ENCODE measurements around the gene CDHR3. TPM values are rescaled to one million over a fixed set of nuclear protein-coding genes. Genes with fewer than 3 reads are reported as not detected.

Gene CDHR3
- polyA plus RNA-seq, 3 donors, result 0.16 TPM; not detected in 2

GRCh38 chr7:105920766-105921165 is 42.3 kb upstream of the CDHR3 start:
- H3K4me3 ChIP-seq (replicated peaks in 1 of 3; ENCODE audit: low read depth in 2 of 3, low read length in 3 of 3), result no peak overlapping the region
- Mint-ChIP-seq H3K27me3 (ENCODE audit: low read depth in 3 of 3) (peaks cover 1 to 4% (median 3%) of the 10 kb centered on the region in 3 donors), H3K4me3 (no peak overlapping the region), H3K27ac (no peak overlapping the region), H3K4me1 (no peaks in the 10 kb centered on the region), H3K9me3 (peaks cover 8 to 23% (median 10%) of the 10 kb centered on the region in 7 donors), H3K36me3 (no peaks in the 10 kb centered on the region)
- no peaks in the 10 kb centered on the region for H3K4me1 ChIP-seq (ENCODE audit: control insufficient read depth in 1 of 2, insufficient read depth in 2 of 2, low read length in 2 of 2)
- no peaks in the 10 kb centered on the region for H3K27me3 ChIP-seq (ENCODE audit: control insufficient read depth in 2 of 2, insufficient read depth in 2 of 2, low read length in 2 of 2)
- no peaks in the 10 kb centered on the region for H4K20me1 ChIP-seq (ENCODE audit: insufficient read depth, low read length)
- H2AFZ ChIP-seq (ENCODE audit: insufficient read depth, low read depth, low read length, poor library complexity, severe bottlenecking), result no peak overlapping the region
- H3K27ac ChIP-seq (ENCODE audit: low read depth in 1 of 2, low read length in 2 of 2), result no peak overlapping the region
- no peaks in the 10 kb centered on the region for H3K36me3 ChIP-seq (replicated peaks in 1 of 2; ENCODE audit: control insufficient read depth in 1 of 2, insufficient read depth in 2 of 2, low read length in 2 of 2)
- WGBS (ENCODE audit: insufficient coverage), result 97% methylated on average over 4 of the region's 4 CpGs
- no peak for DNase-seq
- no peaks in the 10 kb centered on the region for H3K79me2 ChIP-seq (ENCODE audit: insufficient read depth, low read length)
- no peak overlapping the region for H3K4me2 ChIP-seq (replicated peaks; ENCODE audit: extremely low read depth, low read length, poor library complexity, severe bottlenecking)
- intact Hi-C loops (cut with micrococcal nuclease), result no loop called here
- TF ChIP-seq CTCF (IDR thresholded peaks at IDR 0.05), result no peak
- H3K9ac ChIP-seq (ENCODE audit: insufficient read depth, low read length, poor library complexity, severe bottlenecking), result no peak overlapping the region
- H3K9me3 ChIP-seq (replicated peaks in 1 of 2; ENCODE audit: control insufficient read depth in 1 of 2, insufficient read depth in 1 of 2, low read length in 2 of 2), result peaks cover 0 to 10% of the 10 kb centered on the region in 2 donors

GRCh38 chr7:105924945-105925344 is 38.1 kb upstream of the CDHR3 start:
- no peaks in the 10 kb centered on the region for H3K36me3 ChIP-seq (replicated peaks in 1 of 2; ENCODE audit: control insufficient read depth in 1 of 2, insufficient read depth in 2 of 2, low read length in 2 of 2)
- no peaks in the 10 kb centered on the region for H4K20me1 ChIP-seq (ENCODE audit: insufficient read depth, low read length)
- TF ChIP-seq CTCF (IDR thresholded peaks at IDR 0.05), result no peak
- no peaks in the 10 kb centered on the region for H3K27me3 ChIP-seq (ENCODE audit: control insufficient read depth in 2 of 2, insufficient read depth in 2 of 2, low read length in 2 of 2)
- H3K27me3 Mint-ChIP-seq (ENCODE audit: low read depth in 3 of 3), result peaks cover 3 to 15% (median 8%) of the 10 kb centered on the region in 3 donors
- no peak overlapping the region for H3K27ac ChIP-seq (ENCODE audit: low read depth in 1 of 2, low read length in 2 of 2)
- H3K79me2 ChIP-seq (ENCODE audit: insufficient read depth, low read length), result no peaks in the 10 kb centered on the region
- H2AFZ ChIP-seq (ENCODE audit: insufficient read depth, low read depth, low read length, poor library complexity, severe bottlenecking), result no peak overlapping the region
- H3K4me3 ChIP-seq (replicated peaks in 1 of 3; ENCODE audit: low read depth in 2 of 3, low read length in 3 of 3), result no peak overlapping the region
- H3K9me3 ChIP-seq (replicated peaks in 1 of 2; ENCODE audit: control insufficient read depth in 1 of 2, insufficient read depth in 1 of 2, low read length in 2 of 2), result peaks cover 0 to 10% of the 10 kb centered on the region in 2 donors
- H3K4me1 Mint-ChIP-seq, result no peaks in the 10 kb centered on the region
- no peak overlapping the region for H3K9ac ChIP-seq (ENCODE audit: insufficient read depth, low read length, poor library complexity, severe bottlenecking)
- H3K9me3 Mint-ChIP-seq, result peaks cover 4 to 15% (median 9%) of the 10 kb centered on the region in 7 donors
- no peaks in the 10 kb centered on the region for H3K36me3 Mint-ChIP-seq
- intact Hi-C loops (cut with micrococcal nuclease), result no loop called here
- no peak overlapping the region for H3K27ac Mint-ChIP-seq
- no peak for DNase-seq
- WGBS (ENCODE audit: insufficient coverage), result no CpG with 5 or more reads among the region's 1 CpG
- no peak overlapping the region for H3K4me2 ChIP-seq (replicated peaks; ENCODE audit: extremely low read depth, low read length, poor library complexity, severe bottlenecking)
- no peaks in the 10 kb centered on the region for H3K4me1 ChIP-seq (ENCODE audit: control insufficient read depth in 1 of 2, insufficient read depth in 2 of 2, low read length in 2 of 2)
- no peak overlapping the region for H3K4me3 Mint-ChIP-seq

Measured in CD14-positive monocyte (primary cell).